ENCODE data around the gene GPR132.
"Not testable (repeated sequence)": the region's sequence is repeated elsewhere in the genome, so short reads cannot be mapped to it uniquely, and the experiment has no call there.

The GPR132 gene

GRCh38 chr14:105064001-105064400, 1.2 kb downstream of the GPR132 start:
- Histone ChIP-seq H3K9ac (peak overlapping the region; percentile 80 to 93 (median 87); a peak in 20 of 22 replicates), H3K9me3 (replicated peaks in 1 of 11) (no peaks in the 10 kb centered on the region), H3K27ac (peak overlapping the region; percentile 79 to 96 (median 93)), H3K27me3 (no peaks in the 10 kb centered on the region), H3K36me3 (no peaks in the 10 kb centered on the region), H4K20me1 (peaks cover 0 to 27% (median 5%) of the 10 kb centered on the region in 11 experiments; a peak in 17 of 22 replicates), H3K4me1 (peaks cover 92 to 100% (median 99%) of the 10 kb centered on the region in 10 experiments), H3K4me3 (peak overlapping the region; percentile 57 to 82 (median 71)), H3K4me2 (peak overlapping the region; percentile 96 to 100 (median 98))
- no peak for TF ChIP-seq Cebpa-rat (IDR thresholded peaks at IDR 0.05)

GRCh38 chr14:105063506-105063905, 1.7 kb downstream of the GPR132 start:
- Histone ChIP-seq H3K27ac (peak overlapping the region; percentile 79 to 96 (median 93); a peak in 21 of 22 replicates), H3K4me1 (peaks cover 92 to 100% (median 99%) of the 10 kb centered on the region in 10 experiments), H3K4me2 (peak overlapping the region; percentile 96 to 100 (median 98))

GRCh38 chr14:105063056-105063455, 2.2 kb downstream of the GPR132 start:
- Histone ChIP-seq H3K27ac (peak overlapping the region; percentile 79 to 96 (median 93); a peak in 21 of 22 replicates), H3K4me3 (peak overlapping the region in 7 of 10 experiments; percentile 46 to 82 (median 73); a peak in 13 of 20 replicates), H4K20me1 (peaks cover 0 to 36% (median 15%) of the 10 kb centered on the region in 11 experiments; a peak in 17 of 22 replicates), H3K9me3 (replicated peaks in 1 of 11) (no peaks in the 10 kb centered on the region), H3K4me2 (peak overlapping the region; percentile 96 to 100 (median 98)), H3K4me1 (peaks cover 94 to 100% (median 99%) of the 10 kb centered on the region in 10 experiments), H3K27me3 (no peaks in the 10 kb centered on the region), H3K36me3 (peaks cover 0 to 4% (median 0%) of the 10 kb centered on the region in 11 experiments; a peak in 3 of 22 replicates), H3K9ac (peak overlapping the region; percentile 20 to 93 (median 87); a peak in 20 of 22 replicates)
- TF ChIP-seq Cebpa-rat (IDR thresholded peaks at IDR 0.05): no peak

More at GRCh38 chr14:105063506-105063905, 1.7 kb downstream of the GPR132 start:
- Histone ChIP-seq H3K9ac (peak overlapping the region; percentile 20 to 93 (median 87); a peak in 21 of 22 replicates), H4K20me1 (peaks cover 0 to 32% (median 10%) of the 10 kb centered on the region in 11 experiments; a peak in 17 of 22 replicates), H3K4me3 (peak overlapping the region in 8 of 10 experiments; percentile 57 to 82 (median 72); a peak in 15 of 20 replicates)
- H3K9me3 ChIP-seq (replicated peaks in 1 of 11); H3K36me3 ChIP-seq; H3K27me3 ChIP-seq: not testable (repeated sequence)

- Histone ChIP-seq H3K27me3 (no peaks in the 10 kb centered on the region), H3K4me2 (peak overlapping the region; percentile 96 to 100 (median 98)), H4K20me1 (peaks cover 0 to 43% (median 25%) of the 10 kb centered on the region in 11 experiments; a peak in 17 of 22 replicates), H3K27ac (peak overlapping the region; percentile 78 to 96 (median 93); a peak in 21 of 22 replicates), H3K9me3 (replicated peaks in 1 of 11) (no peaks in the 10 kb centered on the region), H3K4me3 (peak overlapping the region; percentile 28 to 82 (median 66)), H3K36me3 (peaks cover 3 to 12% (median 10%) of the 10 kb centered on the region in 11 experiments; a peak in 21 of 22 replicates), H3K9ac (peak overlapping the region; percentile 74 to 93 (median 87); a peak in 21 of 22 replicates), H3K4me1 (peaks cover 86 to 99% (median 92%) of the 10 kb centered on the region in 10 experiments)
- no peak for TF ChIP-seq Cebpa-rat (IDR thresholded peaks at IDR 0.05)
Observed at GRCh38 chr14:105062048-105062433, 3.2 kb downstream of the GPR132 start.

GRCh38 chr14:105061428-105062047, 3.7 kb downstream of the GPR132 start:
- H3K27me3 ChIP-seq: no peaks in the 10 kb centered on the region

GRCh38 chr14:105060751-105061427, 4.3 kb downstream of the GPR132 start:
- peak overlapping the region; percentile 78 to 96 (median 93) for H3K27ac ChIP-seq
- peak overlapping the region; percentile 96 to 100 (median 98) for H3K4me2 ChIP-seq

More at GRCh38 chr14:105061428-105062047, 3.7 kb downstream of the GPR132 start:
- H3K27ac ChIP-seq: peak overlapping the region; percentile 78 to 96 (median 93)
- H4K20me1 ChIP-seq: peaks cover 0 to 44% (median 30%) of the 10 kb centered on the region in 11 experiments; a peak in 18 of 22 replicates
- H3K9me3 ChIP-seq (replicated peaks in 1 of 11): no peaks in the 10 kb centered on the region
- H3K4me3 ChIP-seq: peak overlapping the region; percentile 28 to 82 (median 66)
- peak overlapping the region; percentile 74 to 93 (median 87) for H3K9ac ChIP-seq
- H3K4me1 ChIP-seq: peaks cover 81 to 94% (median 87%) of the 10 kb centered on the region in 10 experiments
- peaks cover 8 to 17% (median 15%) of the 10 kb centered on the region in 11 experiments for H3K36me3 ChIP-seq
- peak overlapping the region; percentile 96 to 100 (median 98) for H3K4me2 ChIP-seq
- TF ChIP-seq Cebpa-rat (IDR thresholded peaks at IDR 0.05): no peak

GRCh38 chr14:105059925-105060565, 5.2 kb downstream of the GPR132 start:
- H3K4me2 ChIP-seq: peak overlapping the region; percentile 96 to 100 (median 98)
- peak overlapping the region; percentile 74 to 93 (median 87) for H3K9ac ChIP-seq

More at GRCh38 chr14:105060751-105061427, 4.3 kb downstream of the GPR132 start:
- no peaks in the 10 kb centered on the region for H3K27me3 ChIP-seq
- peak overlapping the region; percentile 28 to 82 (median 66) for H3K4me3 ChIP-seq
- TF ChIP-seq Cebpa-rat (IDR thresholded peaks at IDR 0.05): no peak
- peaks cover 75 to 88% (median 81%) of the 10 kb centered on the region in 10 experiments for H3K4me1 ChIP-seq
- peaks cover 15 to 23% (median 21%) of the 10 kb centered on the region in 11 experiments for H3K36me3 ChIP-seq
- peak overlapping the region; percentile 74 to 93 (median 87) for H3K9ac ChIP-seq
- H4K20me1 ChIP-seq: peaks cover 0 to 51% (median 34%) of the 10 kb centered on the region in 11 experiments; a peak in 18 of 22 replicates
- no peaks in the 10 kb centered on the region for H3K9me3 ChIP-seq (replicated peaks in 1 of 11)

More at GRCh38 chr14:105059925-105060565, 5.2 kb downstream of the GPR132 start:
- Histone ChIP-seq H3K9me3 (replicated peaks in 1 of 11) (no peaks in the 10 kb centered on the region), H3K27ac (peak overlapping the region; percentile 78 to 96 (median 93)), H3K4me1 (peaks cover 69 to 79% (median 74%) of the 10 kb centered on the region in 10 experiments), H3K4me3 (peak overlapping the region; percentile 12 to 82 (median 66); a peak in 18 of 20 replicates), H3K27me3 (no peaks in the 10 kb centered on the region), H3K36me3 (peaks cover 23 to 32% (median 30%) of the 10 kb centered on the region in 11 experiments), H4K20me1 (peaks cover 0 to 59% (median 43%) of the 10 kb centered on the region in 11 experiments; a peak in 18 of 22 replicates)
- no peak for TF ChIP-seq Cebpa-rat (IDR thresholded peaks at IDR 0.05)
